IMR-90 (cell line): Measurements from ENCODE around the gene SELENOO. TPM values are rescaled to one million over a fixed set of nuclear protein-coding genes. Genes with fewer than 3 reads are reported as not detected.

Source experiments
- ATAC-seq: fragments of 200-7000 bp; cut with Tn5 transposase; 2 replicates; pipeline ENCODE4 v1.9.1; 2020; ENCODE audit warnings: low read depth, mild to moderate bottlenecking, moderate library complexity
- BruUV-seq: library from RNA; stranded (reverse); fragments of 400-500 nt; replicated peaks from 2 replicates; lab custom pipeline; 2021; lab: Mats Ljungman, UMichigan
- CTCF ChIA-PET: fragments of 300-600 bp; formaldehyde crosslinking; extraction: SDS; loops from one replicate; lab custom pipeline; 2021; ENCODE audit warnings: antibody characterized with exemption; lab: Yijun Ruan, JAX
- POLR2A ChIA-PET: fragments of 300-600 bp; sonication (Branson Sonifier 250); formaldehyde crosslinking; loops from one replicate; lab custom pipeline; 2022; ENCODE audit warnings: antibody characterized with exemption; ENCODE audit not compliant: unreplicated experiment; lab: Charles Lee
- DNase-seq: peaks from one replicate; pipeline ENCODE4 v3.0.0; 2013
- H2AFZ ChIP-seq: replicated peaks from 2 replicates; pipeline ENCODE3; 2013; ENCODE audit warnings: low read length, mild to moderate bottlenecking; ENCODE audit not compliant: poor library complexity
- H2AK5ac ChIP-seq: 2 replicates; pipeline ENCODE4 v1.6.1; 2013; ENCODE audit warnings: low read depth, low read length, inconsistent platforms
- H2AK9ac ChIP-seq: replicated peaks from 2 replicates; pipeline ENCODE3; 2013; ENCODE audit warnings: mild to moderate bottlenecking, low read depth, low read length, moderate library complexity; ENCODE audit not compliant: poor library complexity
- H2BK120ac ChIP-seq: 2 replicates; pipeline ENCODE4 v1.6.1; 2013; ENCODE audit warnings: low read depth, low read length, inconsistent platforms
- H2BK15ac ChIP-seq: 3 replicates; pipeline ENCODE4 v1.6.1; 2013; ENCODE audit warnings: low read depth, low read length, inconsistent platforms
- H2BK20ac ChIP-seq: 2 replicates; pipeline ENCODE4 v1.6.1; 2013; ENCODE audit warnings: low read depth, mild to moderate bottlenecking, inconsistent platforms, low read length, moderate library complexity
- H2BK5ac ChIP-seq: 2 replicates; pipeline ENCODE4 v1.6.1; 2013; ENCODE audit warnings: mild to moderate bottlenecking, low read depth, low read length, inconsistent platforms; ENCODE audit not compliant: poor library complexity, severe bottlenecking
- H3K14ac ChIP-seq: replicated peaks from 2 replicates; pipeline ENCODE4 v1.6.1; 2013; ENCODE audit warnings: low read depth, low read length, inconsistent platforms
- H3K18ac ChIP-seq: 2 replicates; pipeline ENCODE4 v1.6.1; 2013; ENCODE audit warnings: low read depth, low read length, control low read depth
- H3K23ac ChIP-seq: 2 replicates; pipeline ENCODE4 v1.6.1; 2013; ENCODE audit warnings: low read depth, low read length, inconsistent platforms
- H3K27ac ChIP-seq: 2 replicates; pipeline ENCODE4 v1.5.1; 2013; ENCODE audit warnings: mild to moderate bottlenecking, control low read depth, low read length; ENCODE audit not compliant: insufficient read depth
- H3K27me3 ChIP-seq: 2 replicates; pipeline ENCODE4 v1.6.1; 2013; ENCODE audit warnings: low read length; ENCODE audit not compliant: control insufficient read depth, insufficient read depth
- H3K36me3 ChIP-seq: 2 replicates; pipeline ENCODE4 v1.6.1; 2013; ENCODE audit warnings: low read length, mixed read lengths; ENCODE audit not compliant: control insufficient read depth, insufficient read depth
- H3K4ac ChIP-seq: 2 replicates; pipeline ENCODE4 v1.6.1; 2013; ENCODE audit warnings: low read depth, low read length, inconsistent platforms
- H3K4me1 ChIP-seq: 2 replicates; pipeline ENCODE4 v1.6.1; 2013; ENCODE audit warnings: low read length, mixed read lengths; ENCODE audit not compliant: control insufficient read depth, insufficient read depth
- H3K4me2 ChIP-seq: 2 replicates; pipeline ENCODE4 v1.6.1; 2013; ENCODE audit warnings: low read depth, mild to moderate bottlenecking, control low read depth, low read length, moderate library complexity
- H3K4me3 ChIP-seq: 2 replicates; pipeline ENCODE4 v1.5.1; 2013; ENCODE audit warnings: low read depth, mild to moderate bottlenecking, control low read depth, low read length, moderate library complexity; ENCODE audit not compliant: insufficient read depth
- H3K56ac ChIP-seq: 2 replicates; pipeline ENCODE4 v1.6.1; 2013; ENCODE audit warnings: low read length, inconsistent platforms; ENCODE audit not compliant: insufficient read depth; ENCODE audit errors: extremely low read depth
- H3K79me1 ChIP-seq, 2 experiments: 2 replicates each; pipeline ENCODE4 v1.6.1; 2013; ENCODE audit warnings: low read length in 2 of 2, inconsistent platforms in 1 of 2, low read depth in 1 of 2
- H3K9ac ChIP-seq: 2 replicates; pipeline ENCODE4 v1.6.1; 2013; ENCODE audit warnings: low read depth, low read length, control low read depth
- H3K9me1 ChIP-seq: 2 replicates; pipeline ENCODE4 v1.6.1; 2013; ENCODE audit warnings: low read length, inconsistent platforms; ENCODE audit not compliant: insufficient read depth
- H3K9me3 ChIP-seq: 2 replicates; pipeline ENCODE4 v1.6.1; 2013; ENCODE audit warnings: low read length; ENCODE audit not compliant: control insufficient read depth, insufficient read depth
- H4K20me1 ChIP-seq: 2 replicates; pipeline ENCODE4 v1.6.1; 2013; ENCODE audit warnings: low read length, inconsistent platforms; ENCODE audit not compliant: insufficient read depth
- H4K5ac ChIP-seq: 2 replicates; pipeline ENCODE4 v1.6.1; 2013; ENCODE audit warnings: mild to moderate bottlenecking, low read depth, low read length, control low read depth
- H4K8ac ChIP-seq, 2 experiments: 2 replicates each; pipeline ENCODE4 v1.6.1; 2013; ENCODE audit warnings: low read depth in 2 of 2, low read length in 2 of 2, control low read depth in 1 of 2, inconsistent platforms in 1 of 2
- H4K91ac ChIP-seq: 2 replicates; pipeline ENCODE4 v1.6.1; 2013; ENCODE audit warnings: low read depth, low read length, inconsistent platforms; ENCODE audit not compliant: insufficient read depth
- BHLHE40 ChIP-seq: fragments of 150-350 bp; IDR thresholded peaks from 2 replicates; pipeline ENCODE4 v1.6.1; 2016; ENCODE audit warnings: mild to moderate bottlenecking, low read depth, low read length
- CTCF ChIP-seq: conservative IDR thresholded peaks from 2 replicates; pipeline ENCODE4 v1.5.1; 2012; ENCODE audit warnings: mild to moderate bottlenecking, low read depth, low read length, improper control_type of control experiment
- MAFK ChIP-seq: IDR thresholded peaks from 2 replicates; pipeline ENCODE4 v1.6.1; 2012; ENCODE audit warnings: low read depth, low read length, improper control_type of control experiment
- MXI1 ChIP-seq: IDR thresholded peaks from 2 replicates; pipeline ENCODE4 v1.6.1; 2012; ENCODE audit warnings: low read depth, mild to moderate bottlenecking, low read length, moderate library complexity, borderline replicate concordance
- RAD21 ChIP-seq: IDR thresholded peaks from 2 replicates; pipeline ENCODE4 v1.6.1; 2012; ENCODE audit warnings: low read length, improper control_type of control experiment
- SMC3 ChIP-seq: fragments of 150-350 bp; IDR thresholded peaks from 2 replicates; pipeline ENCODE4 v1.6.1; 2016; ENCODE audit warnings: low read depth, mild to moderate bottlenecking, antibody characterized with exemption, low read length, moderate library complexity
- WGBS, 2 experiments: methylation state at CpG; one replicate each; pipeline versions ENCODE4 v1.1.5 to v1.1.7; 2013; ENCODE audit warnings: missing lambda C conversion rate in 2 of 2; ENCODE audit not compliant: insufficient read length in 1 of 2; ENCODE audit errors: extremely low coverage in 2 of 2; 5-methylcytosine and 5-hydroxymethylcytosine counted together
- dilution Hi-C: fragments of 300-500 bp; cut with HindIII; formaldehyde crosslinking; loops from one replicate; pipeline ENCODE4 v1.14.3; 2018; ENCODE audit warnings: low sequenced_read_pairs; ENCODE audit not compliant: unreplicated experiment
- in situ Hi-C: fragments of 300-500 bp; cut with MboI; formaldehyde crosslinking; loops from 3 replicates; pipeline ENCODE4 v1.14.3; 2019; ENCODE audit warnings: low sequenced_read_pairs, inconsistent platforms, mixed read lengths
- intact Hi-C: fragments of 100-400 bp; cut with micrococcal nuclease; formaldehyde crosslinking; loops from 2 replicates; pipeline ENCODE4 v1.10.0; 2022
- polyA plus RNA-seq, 3 experiments: library from polyadenylated mRNA; depleted of rRNA; stranded (reverse); fragments of >200 nt; gene quantifications; 2 replicates each; pipeline ENCODE4 v1.2.3, GENCODE V29; 2012; ENCODE audit warnings: low replicate concordance in 1 of 3
- total RNA-seq: library from RNA; depleted of rRNA; stranded (reverse); fragments of >200 nt; gene quantifications from 2 replicates; pipeline ENCODE4 v1.2.3, GENCODE V29; 2012
- TF ChIP-seq, protein P1 (sequence below): fragments of 150-350 bp; IDR thresholded peaks from 2 replicates; pipeline ENCODE4 v1.6.1; 2017; ENCODE audit warnings: mild to moderate bottlenecking, antibody characterized with exemption, low read length, low read depth

SELENOO gene
- total and polyA plus RNA-seq, 2 of the 4 experiments (the other 2 are of a cell fraction), result 10.4 to 21.4 TPM

- no peaks in the 10 kb centered on the region; the same call in 1 of the 2 replicates for H3K27me3 ChIP-seq
- H3K27ac ChIP-seq, result no peak overlapping the region
- no peak overlapping the region for H3K23ac ChIP-seq
- no peak overlapping the region for H2BK20ac ChIP-seq
- ChIA-PET CTCF (no interaction called here), POLR2A (no interaction called here)
- H3K4me3 ChIP-seq, result no peak overlapping the region
- H3K14ac ChIP-seq, result no peak overlapping the region
- intact Hi-C loops, result no loop called here
- no peaks in the 10 kb centered on the region for H4K20me1 ChIP-seq
- H2BK15ac ChIP-seq, result no peak overlapping the region
- TF ChIP-seq CTCF (no peak), MXI1 (no peak), SMC3 (no peak), BHLHE40 (no peak), MAFK (no peak), RAD21 (no peak)
- TF ChIP-seq, protein P1, sequence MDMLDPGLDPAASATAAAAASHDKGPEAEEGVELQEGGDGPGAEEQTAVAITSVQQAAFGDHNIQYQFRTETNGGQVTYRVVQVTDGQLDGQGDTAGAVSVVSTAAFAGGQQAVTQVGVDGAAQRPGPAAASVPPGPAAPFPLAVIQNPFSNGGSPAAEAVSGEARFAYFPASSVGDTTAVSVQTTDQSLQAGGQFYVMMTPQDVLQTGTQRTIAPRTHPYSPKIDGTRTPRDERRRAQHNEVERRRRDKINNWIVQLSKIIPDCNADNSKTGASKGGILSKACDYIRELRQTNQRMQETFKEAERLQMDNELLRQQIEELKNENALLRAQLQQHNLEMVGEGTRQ, result no peak
- H3K56ac ChIP-seq, result no peak overlapping the region
- no peak overlapping the region for H2AK9ac ChIP-seq
- no peak overlapping the region for H3K4me2 ChIP-seq
- H2AFZ ChIP-seq, result no peak overlapping the region
- no peak overlapping the region for H4K8ac ChIP-seq
- in situ Hi-C loops, result no loop called here
- dilution Hi-C loops, result no loop called here
- no peak for ATAC-seq
- DNase-seq, result no peak
- H3K9me1 ChIP-seq, result no peaks in the 10 kb centered on the region
- 87% methylated on average over 23 of the region's 33 CpGs; no CpG with 5 or more reads in 1 of the 2 experiments for WGBS, 2 experiments
- H3K4me1 ChIP-seq, result no peaks in the 10 kb centered on the region
- H2BK120ac ChIP-seq, result no peak overlapping the region
- no TSS peak for BruUV-seq
- H3K4ac ChIP-seq, result no peak overlapping the region
- H3K9me3 ChIP-seq, result no peaks in the 10 kb centered on the region
- H3K9ac ChIP-seq, result no peak overlapping the region
- no peaks in the 10 kb centered on the region for H3K79me1 ChIP-seq
- no peak overlapping the region for H2BK5ac ChIP-seq
- H4K91ac ChIP-seq, result no peak overlapping the region
- H2AK5ac ChIP-seq, result no peak overlapping the region
- H3K36me3 ChIP-seq, result peaks cover 13% of the 10 kb centered on the region
- no peak overlapping the region for H3K18ac ChIP-seq
- no peak overlapping the region for H4K5ac ChIP-seq
Observed at GRCh38 chr22:50151571-50152537, 49.0 kb upstream of the SELENOO start.
